ENCODE data around the gene PPP3R1.

Gene PPP3R1

GRCh38 chr2:68258851-68259250 is 6.5 kb upstream of the PPP3R1 start:
- no peak for DNase-seq (ENCODE audit: low spot score)

DNA sequence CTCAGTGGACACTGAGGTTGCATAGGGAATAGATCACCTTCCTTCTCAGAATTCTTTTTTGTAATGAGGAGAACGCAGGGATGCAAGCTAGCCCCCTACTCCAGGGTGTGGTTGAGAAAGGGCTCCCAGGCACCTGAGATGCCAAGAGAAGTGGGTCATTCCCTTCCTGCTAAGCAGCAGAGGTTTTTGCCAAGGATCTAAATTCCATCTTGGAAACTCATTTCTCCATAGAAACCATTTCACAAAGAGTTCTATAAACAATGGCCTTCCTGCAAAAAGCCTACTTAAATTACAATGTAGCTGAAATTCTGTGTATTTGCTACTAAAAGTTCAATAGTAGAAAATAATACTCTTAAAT is 3.7 kb upstream of the PPP3R1 start:
- no peak for DNase-seq (ENCODE audit: low spot score)

DNA sequence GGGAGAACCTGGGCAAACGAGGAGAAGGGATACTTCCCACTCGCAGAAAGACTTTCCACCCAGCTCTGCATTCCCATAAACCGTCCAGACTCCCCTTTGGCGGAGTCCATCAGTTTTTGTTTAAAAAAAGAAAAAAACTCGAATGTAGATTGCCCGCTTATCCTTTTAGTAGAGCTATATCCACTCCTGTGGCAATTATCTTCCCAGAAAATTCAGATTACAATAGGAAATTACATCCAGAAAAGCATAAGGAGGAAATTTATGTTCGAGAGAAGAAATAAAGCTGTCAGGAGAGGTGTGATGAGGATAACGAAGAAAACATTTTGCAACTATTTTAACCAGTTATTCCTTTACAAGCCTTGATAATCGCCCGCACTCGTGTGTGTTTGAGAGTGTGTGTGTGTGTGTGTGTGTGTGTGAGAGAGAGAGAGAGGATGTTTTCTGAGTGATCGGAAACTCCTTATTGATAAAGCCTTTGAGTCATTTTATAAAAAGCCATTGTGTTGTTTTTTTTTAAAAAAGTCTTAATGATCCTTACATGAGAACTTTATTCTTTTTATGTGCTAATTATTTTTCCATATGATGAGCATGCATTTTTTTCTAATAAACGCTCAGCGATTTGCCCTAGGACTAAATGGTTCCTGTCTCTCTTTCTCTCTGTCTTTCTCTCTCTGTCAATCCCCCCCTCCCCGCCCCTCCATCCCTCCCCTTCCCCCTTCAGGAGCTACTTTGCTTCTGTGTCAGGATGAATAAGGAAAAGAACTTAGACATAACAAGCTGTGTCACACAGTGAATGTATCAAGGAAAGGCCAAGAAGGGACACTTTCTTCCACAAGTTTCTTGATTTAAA is 1.1 kb upstream of the PPP3R1 start:
- peak; percentile 51 for DNase-seq (ENCODE audit: low spot score)

GRCh38 chr2:68251855-68252399 is 405 bp downstream of the PPP3R1 start:
- no peak for DNase-seq (ENCODE audit: low spot score)

DNA sequence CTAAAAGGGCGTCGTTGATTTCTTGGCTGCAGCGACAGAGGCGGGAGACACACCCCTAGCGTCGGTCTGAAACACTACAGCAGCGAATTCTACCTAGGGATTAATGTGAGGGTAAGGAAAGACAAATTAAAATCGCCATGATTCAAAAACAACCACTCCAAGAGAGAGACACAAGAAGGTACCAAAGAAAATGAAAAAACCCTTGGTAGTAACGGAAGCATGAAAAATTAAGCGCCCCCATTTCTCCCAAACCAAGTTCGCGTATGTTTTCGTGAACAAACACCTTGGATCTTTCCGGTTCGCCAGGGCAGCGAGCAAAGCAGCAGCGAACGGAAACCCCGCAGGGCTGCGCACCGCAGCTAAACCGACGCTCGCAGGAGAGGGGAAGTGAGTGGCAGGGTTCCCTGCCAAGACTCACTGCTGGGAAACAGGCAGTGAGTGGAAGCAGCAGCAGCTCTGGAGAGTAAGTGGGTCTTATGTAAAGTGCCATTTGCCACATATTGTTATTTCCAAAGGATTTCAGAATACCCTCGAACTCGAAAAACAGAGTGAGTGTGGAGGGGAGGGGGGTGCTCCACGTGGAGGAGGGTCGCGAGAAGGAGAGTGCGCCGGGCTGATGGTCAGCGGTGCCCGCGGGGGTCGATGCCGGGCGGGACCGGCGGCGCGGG is 1.0 kb downstream of the PPP3R1 start:
- peak; percentile 88 for DNase-seq (ENCODE audit: low spot score)

DNA sequence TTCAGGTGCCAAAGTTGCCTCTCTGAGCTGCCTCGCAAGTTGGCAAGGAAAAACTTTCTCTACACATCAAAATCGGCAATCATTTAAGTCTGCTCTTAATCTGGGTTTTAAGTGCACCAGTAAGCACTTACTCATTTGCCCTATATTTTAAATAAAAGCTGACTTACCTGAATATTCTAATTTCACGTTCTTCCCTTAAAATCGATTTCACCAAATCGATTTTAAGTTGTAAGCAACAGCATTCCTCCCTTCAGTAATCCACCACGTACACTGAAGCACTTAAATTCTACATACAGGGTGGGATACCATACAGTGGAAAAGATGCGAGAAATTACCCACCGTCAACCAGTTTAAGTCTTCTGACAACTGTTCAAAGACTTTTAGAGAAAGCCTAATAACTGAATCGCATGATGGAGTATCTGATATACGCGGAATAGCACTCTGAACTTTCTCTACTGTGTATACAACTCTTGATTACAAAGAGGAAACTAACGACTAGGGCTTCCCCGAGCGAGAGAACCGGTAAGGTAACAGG is 1.6 kb downstream of the PPP3R1 start:
- DNase-seq (ENCODE audit: low spot score) = no peak

- DNase-seq (ENCODE audit: low spot score) = no peak
Observed at GRCh38 chr2:68250196-68250595, 2.1 kb downstream of the PPP3R1 start.

- DNase-seq (ENCODE audit: low spot score) = no peak
Observed at GRCh38 chr2:68248806-68249205, 3.5 kb downstream of the PPP3R1 start.

DNA sequence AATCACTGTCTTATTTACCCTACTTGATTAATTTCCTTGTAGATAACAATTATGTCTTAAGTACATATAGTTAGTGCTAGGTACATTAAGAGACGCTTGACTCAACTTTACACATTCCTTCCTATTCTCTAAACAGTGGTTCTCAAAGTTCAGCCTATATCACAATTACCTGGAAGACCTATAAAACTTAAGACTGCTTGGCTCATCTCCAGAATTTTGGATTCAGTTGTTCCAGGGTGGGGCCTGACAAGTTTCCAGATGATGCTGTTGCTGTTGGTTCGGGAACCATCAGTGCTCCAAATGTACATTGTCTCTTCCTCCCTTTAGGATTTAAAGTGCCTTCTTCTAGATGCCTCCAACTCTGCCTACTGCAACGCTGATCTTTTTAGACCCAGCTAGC is 4.0 kb downstream of the PPP3R1 start:
- no peak for DNase-seq (ENCODE audit: low spot score)

DNA sequence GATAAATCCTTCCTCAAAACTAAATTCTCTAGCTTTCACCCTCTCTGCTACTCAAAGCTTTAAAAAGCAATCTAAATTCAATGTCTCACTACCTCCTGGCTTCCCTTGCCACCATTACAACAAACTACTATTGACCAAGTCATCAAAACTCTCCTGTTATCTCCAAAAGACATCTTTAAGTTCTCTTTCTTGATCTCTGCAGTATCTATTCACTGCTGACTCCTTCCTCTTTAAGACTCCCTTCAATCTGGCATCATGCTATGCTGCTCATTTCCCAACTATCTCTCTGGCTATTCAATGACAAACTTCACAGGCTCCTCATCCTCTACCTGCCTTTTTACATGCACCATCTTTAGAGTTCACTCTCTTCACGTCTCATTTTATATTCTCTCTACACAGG is 5.9 kb downstream of the PPP3R1 start:
- no peak for DNase-seq (ENCODE audit: low spot score)

DNA sequence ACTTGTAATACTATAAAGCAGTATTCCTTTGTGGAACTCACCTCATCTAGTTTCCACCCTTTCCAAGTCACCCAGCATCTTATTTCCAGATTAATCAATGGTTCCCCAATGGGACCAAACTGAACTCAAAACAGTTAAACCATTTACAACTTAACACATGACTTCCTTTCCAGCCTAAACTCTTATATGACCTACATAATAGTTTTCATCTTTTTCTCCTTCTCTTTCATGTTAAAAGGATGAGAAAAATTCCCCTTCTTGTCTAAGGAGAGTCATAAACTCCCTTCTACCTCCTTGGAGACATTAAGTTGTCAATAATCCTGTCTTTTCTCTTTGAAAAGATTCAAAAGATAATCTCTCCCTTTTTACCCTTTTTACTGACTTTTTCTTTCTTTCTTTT is 6.7 kb downstream of the PPP3R1 start:
- no peak for DNase-seq (ENCODE audit: low spot score)

DNA sequence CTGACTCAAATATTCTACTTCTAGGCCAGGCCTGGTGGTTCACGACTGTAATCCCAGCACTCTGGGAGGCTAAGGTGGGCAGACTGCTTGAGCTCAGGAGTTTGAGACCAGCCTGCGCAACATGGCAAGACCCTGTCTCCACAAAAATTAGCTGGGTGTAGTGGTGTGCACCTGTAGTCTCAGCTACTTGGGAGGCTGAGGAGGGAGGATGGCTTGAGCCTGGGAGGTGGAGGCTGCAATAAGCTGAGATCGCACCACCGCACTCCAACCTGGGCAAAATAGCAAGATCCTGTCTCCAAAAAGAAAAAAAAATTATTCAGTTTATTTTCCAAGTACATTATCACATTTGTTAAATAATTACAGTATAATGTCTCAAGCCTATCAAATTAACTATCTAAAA is 7.3 kb downstream of the PPP3R1 start:
- no peak for DNase-seq (ENCODE audit: low spot score)

GRCh38 chr2:68244456-68244855 is 7.9 kb downstream of the PPP3R1 start:
- DNase-seq (ENCODE audit: low spot score) = no peak

DNA sequence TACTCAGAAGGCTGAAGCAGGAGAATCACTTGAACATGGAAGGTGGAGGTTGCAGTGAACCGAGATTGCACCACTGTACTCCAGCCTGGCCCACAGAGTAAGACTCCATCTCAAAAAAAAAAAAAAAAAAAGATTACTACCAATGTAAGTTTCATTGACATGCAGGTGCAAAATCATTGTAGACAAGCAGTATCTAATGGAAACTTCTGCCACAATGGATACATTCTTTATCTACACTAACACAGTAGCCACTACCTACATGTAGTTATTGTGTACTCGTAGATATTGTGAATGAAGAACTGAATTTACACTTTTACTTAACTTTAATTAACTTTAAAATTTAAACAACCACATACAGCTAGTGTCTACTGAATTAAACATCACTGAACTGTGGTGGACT is 10.6 kb downstream of the PPP3R1 start:
- DNase-seq (ENCODE audit: low spot score) = no peak

GRCh38 chr2:68240446-68240845 is 11.9 kb downstream of the PPP3R1 start:
- DNase-seq (ENCODE audit: low spot score) = no peak

DNA sequence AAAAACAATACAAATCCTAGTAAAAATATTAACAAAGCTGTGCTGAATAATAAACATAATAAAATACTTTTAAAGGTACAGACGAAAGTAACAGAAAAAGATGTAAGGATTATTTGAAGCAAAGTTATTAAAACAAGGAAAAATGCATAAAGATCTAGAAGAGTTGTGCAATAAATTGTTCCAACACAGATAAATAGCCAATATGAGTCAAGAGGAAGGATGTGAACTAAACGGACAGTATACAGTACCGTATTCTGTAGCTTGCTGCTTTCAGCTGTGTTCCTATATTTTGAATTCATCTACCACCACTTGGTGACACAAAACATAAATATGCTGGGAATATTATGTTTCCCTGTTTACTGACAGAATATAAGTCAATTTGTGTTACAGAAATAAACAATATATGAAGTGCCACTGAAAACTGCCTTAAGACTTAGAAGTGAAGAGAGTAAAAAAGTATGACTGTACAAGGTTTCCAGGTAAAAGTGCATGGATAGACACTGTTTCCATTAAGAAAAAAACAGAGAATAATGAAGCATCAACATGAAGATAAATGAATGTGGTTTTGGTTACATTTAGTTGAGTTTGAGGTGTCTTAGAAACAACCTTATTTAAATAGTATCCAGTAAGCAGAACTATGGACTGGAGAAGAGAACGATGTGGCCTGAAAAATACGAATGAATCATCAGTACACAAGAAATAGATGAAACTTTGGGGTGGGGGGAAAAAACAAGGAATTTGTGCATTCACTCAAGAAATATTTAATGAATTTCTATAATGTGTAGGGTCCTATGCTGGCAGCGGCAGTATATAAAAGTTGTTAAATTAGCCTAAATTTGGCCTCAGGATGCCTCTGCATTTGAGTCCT is 13.1 kb downstream of the PPP3R1 start:
- DNase-seq (ENCODE audit: low spot score) = no peak

- no peak for DNase-seq (ENCODE audit: low spot score)
Observed at GRCh38 chr2:68237976-68238580, 14.3 kb downstream of the PPP3R1 start.

DNA sequence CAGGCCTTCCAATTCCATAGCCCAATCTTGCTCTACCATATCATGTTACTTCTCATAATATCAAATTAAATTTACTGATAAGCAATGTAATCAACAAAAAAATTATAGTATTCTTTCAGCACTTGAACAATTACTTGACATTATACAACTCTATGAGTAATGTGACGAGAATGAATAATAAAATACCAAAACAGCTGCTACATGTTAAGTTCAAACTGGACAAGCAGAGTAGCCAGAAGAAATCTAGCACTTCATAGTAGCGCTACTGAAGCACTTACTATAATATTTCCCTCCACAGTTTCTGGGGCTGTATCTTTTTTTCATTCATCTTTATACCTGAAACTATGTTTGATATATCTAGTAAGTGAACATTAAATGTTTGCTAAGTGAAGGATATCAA is 14.9 kb downstream of the PPP3R1 start:
- no peak for DNase-seq (ENCODE audit: low spot score)

GRCh38 chr2:68236876-68237275 is 15.5 kb downstream of the PPP3R1 start:
- no peak for DNase-seq (ENCODE audit: low spot score)

DNA sequence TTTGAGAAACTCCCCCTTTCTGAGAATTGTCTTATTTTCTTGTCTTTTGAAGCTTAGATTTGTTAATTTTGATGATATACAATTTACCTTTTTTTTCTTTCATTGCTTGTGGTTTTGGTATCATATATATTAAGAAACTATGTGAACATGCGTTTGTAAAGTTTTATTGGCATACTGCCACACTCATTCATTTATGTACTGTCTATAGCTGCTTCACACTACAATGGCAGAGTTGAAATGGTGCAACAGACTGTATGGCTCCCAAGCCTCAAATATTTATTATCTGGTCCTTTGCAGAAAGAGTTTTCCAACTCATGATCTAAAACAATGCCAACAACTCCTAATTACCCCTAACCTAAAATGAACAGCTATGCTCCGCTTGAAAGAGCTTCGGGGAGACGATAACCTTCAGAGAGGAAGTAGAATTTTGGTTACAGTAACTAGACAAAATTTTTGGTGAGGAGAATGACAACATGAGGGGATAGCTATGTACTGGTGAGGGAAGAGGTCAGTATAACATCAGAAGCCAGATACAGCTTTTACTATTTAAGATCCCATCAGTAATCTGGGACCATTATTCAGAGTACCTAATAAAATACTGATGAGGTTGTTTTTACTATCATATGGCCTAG is 16.1 kb downstream of the PPP3R1 start:
- DNase-seq (ENCODE audit: low spot score) = no peak

DNA sequence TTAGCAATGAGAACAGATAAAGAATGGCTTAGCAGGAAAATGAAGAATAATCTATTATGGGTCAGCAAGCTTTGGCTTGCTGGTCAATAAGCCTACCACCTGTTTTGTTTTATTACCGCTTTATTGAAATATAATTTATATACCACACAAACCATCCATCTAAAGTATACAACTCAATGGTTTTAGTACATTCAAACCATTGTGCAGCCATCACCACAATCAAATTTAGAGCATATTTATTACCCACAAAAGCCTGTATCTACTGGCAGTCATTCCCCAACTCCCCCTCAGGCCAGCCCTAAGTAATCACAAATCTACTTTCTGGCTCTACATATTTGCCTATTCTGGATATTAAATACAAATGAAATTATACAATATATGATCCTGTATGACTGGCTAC is 17.2 kb downstream of the PPP3R1 start:
- no peak for DNase-seq (ENCODE audit: low spot score)

All from activated CD4-positive, alpha-beta T cell treated with anti-CD3 and anti-CD28 coated beads, Interleukin-2, Interleukin-4, amounts not matched to agents 100 ng/mL and 50 ng/mL, durations not matched to agents 16 hours and 8 hours (primary cell).